HG02884 (cell line): Measurements from ENCODE around the gene ZNF423.

Experiments
- ATAC-seq: cut with Tn5 transposase; IDR thresholded peaks from one replicate; pipeline ENCODE4 v1.9.1; 2021; ENCODE audit warnings: mild to moderate bottlenecking, moderate library complexity; ENCODE audit not compliant: unreplicated experiment

ZNF423 gene

GRCh38 chr16:49592546-49593423, 263.1 kb downstream of the ZNF423 start:
- ATAC-seq: peak; percentile 47

DNA sequence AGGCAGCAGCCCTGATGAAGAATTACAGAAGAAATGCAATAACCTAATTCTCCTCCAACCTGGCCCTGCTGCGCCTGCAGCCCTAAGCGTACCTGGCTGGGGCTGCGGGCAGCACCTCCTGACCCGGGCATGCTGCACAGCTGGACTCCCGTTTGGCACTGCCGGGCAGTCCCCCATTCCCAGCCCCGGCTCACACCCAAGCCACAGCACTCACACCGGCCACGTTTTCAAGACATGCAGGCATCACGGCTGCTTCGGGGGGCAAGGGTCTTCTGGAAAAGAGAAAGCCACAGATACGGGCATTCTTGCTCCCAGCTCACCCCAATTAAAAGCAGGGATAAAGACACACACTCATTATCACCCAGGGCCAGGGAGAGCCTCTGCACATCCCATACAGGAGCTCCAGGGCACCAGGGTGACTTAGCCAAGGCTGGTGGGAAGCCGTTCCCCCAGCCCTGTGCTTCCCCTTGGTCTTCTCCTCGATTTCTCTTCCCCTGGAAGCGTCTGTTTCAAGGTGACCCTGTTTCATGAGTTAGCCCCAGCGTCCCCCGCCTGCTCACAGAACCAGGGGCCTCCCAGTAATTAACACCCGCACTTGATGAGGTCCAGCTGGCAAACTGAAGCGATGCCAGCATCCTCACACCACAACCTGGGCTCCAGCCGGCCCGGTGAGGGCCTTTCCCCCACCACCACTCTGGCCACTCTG, 265.6 kb downstream of the ZNF423 start:
- ATAC-seq: no peak

DNA sequence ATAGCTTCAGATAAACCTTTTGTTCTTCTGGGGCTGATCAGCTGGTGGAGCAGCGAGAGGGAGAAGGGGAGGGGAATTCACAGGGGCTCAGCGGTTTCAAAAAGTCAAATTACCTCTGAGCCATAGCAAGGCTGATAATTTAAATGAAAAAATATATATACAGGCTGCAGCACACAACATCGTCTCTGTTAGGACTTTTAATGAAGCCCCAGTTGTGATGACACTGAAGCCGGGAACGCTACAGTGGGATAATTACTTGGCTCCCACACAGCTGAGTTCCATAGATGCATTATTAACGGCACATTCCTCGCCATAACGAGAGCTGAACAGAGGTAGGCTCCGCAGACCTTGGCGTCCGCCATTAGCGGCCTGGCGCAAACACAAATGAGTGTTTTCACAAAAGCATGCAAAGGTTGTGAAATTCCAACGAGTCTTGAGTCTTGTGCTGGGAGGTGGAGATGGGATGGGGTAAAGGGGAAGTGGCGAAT, 266.3 kb downstream of the ZNF423 start:
- ATAC-seq: no peak

DNA sequence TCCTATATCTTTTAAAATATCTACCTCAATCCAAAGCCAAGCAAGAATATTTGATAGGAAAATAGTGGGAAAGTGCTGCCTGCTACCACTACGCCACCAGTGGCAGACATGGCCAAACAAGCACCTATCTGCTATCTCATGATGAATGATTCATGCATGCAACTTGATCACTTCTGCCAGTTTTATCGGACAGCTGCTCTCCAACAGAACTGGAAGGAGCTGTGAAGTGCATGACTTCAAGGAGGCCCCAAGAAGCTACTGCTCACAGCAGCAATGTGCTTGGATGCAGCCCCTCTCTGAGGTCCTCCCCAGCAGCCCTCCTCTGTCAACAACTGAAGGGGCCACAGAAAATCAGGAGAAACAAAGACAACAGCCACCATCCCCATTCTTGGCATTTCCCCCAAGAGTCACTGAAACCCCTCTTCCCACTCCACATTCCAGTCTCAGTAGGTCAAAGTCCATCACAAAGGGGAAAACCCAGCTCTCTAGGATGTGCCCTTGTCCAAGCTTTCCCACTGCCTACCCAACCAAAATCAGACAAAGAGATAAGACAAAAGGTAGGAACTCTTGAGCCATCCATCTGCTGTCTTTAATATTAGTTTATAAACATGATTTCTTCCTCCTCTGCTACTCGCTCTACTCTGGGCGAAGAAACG, 267.1 kb downstream of the ZNF423 start:
- no peak for ATAC-seq

GRCh38 chr16:49588026-49588425, 267.9 kb downstream of the ZNF423 start:
- ATAC-seq: no peak

DNA sequence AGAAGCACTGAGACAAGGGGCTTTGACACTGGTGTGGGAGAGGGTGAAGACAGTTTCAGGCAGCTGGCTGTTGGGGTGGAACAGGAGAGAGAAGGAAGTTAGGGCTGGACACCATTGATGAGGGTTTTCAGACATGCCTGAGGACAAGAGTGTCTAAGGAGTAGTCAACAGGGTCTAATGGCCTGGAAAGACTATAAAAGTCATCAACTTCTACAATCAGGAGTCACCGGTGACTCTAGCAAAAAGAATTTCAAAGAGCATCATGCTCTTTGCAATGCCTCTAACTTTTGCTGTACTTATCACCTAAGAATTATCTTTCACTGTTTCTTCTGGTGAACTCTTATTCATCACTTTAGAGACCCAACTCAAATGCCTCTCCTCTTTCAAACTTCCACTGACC, 268.4 kb downstream of the ZNF423 start:
- no peak for ATAC-seq

GRCh38 chr16:49586466-49587450, 269.2 kb downstream of the ZNF423 start:
- ATAC-seq: no peak

- no peak for ATAC-seq
These were observed 270.6 kb downstream of the ZNF423 start for GRCh38 chr16:49585143-49585832.

- no peak for ATAC-seq
These were observed 272.0 kb downstream of the ZNF423 start for GRCh38 chr16:49583911-49584310.

DNA sequence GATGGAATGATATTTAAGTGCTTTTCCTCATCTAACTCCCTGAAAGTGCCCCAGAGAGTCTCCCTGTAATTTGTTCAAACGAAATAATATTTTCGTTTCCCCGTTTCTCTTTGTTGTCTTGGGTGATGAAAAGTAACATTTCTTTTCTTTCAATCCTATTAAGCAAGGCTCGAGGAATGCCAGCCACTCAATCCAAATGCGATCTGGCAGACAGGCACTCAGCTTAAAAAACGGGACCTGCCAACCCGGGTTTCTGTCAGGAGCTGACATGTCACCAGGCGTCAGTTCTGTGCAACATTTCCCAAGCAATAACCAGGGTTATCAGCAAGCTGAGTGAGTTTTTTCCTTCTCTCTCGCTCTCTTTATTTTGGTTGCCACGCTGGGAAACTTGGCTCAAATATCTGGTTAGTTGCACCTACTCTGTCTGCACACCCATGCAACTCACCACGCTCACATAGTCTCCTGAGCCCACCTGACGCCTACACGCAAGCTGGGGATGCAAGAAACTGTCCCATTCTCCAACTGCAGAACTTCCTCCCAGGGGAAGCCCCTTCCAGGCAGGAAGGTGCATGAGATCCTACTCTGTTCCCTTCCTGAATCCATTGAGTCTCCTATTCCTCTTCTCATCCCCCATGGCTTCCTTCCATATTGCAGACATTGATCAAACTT, 274.1 kb downstream of the ZNF423 start:
- no peak for ATAC-seq

- ATAC-seq: no peak
These were observed 275.1 kb downstream of the ZNF423 start for GRCh38 chr16:49580751-49581303.

- no peak for ATAC-seq
These were observed 277.4 kb downstream of the ZNF423 start for GRCh38 chr16:49578435-49579024.

DNA sequence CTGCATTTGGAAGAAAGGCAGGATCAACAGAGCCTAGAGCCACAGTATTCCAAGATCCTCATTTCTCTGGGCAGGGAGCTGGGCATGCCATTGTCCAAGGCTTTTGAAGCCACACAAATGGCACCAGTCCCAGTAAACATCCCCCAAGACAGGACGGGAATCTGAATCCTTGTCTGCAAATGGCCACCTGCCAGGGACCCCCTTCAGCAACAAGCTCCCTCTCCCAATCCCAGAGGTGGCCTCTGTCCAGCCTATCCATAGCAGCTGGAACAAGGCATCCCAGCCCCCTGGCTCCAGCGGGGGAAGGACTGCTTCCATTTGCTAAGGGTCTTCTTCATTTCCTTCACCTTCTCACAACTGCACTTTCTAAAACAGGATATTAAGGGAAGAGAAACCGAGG, 277.9 kb downstream of the ZNF423 start:
- ATAC-seq: no peak

- no peak for ATAC-seq
These were observed 279.0 kb downstream of the ZNF423 start for GRCh38 chr16:49576941-49577340.

- ATAC-seq: no peak
These were observed 279.8 kb downstream of the ZNF423 start for GRCh38 chr16:49576173-49576494.

GRCh38 chr16:49575346-49576172, 280.4 kb downstream of the ZNF423 start:
- peak; percentile 97 for ATAC-seq

DNA sequence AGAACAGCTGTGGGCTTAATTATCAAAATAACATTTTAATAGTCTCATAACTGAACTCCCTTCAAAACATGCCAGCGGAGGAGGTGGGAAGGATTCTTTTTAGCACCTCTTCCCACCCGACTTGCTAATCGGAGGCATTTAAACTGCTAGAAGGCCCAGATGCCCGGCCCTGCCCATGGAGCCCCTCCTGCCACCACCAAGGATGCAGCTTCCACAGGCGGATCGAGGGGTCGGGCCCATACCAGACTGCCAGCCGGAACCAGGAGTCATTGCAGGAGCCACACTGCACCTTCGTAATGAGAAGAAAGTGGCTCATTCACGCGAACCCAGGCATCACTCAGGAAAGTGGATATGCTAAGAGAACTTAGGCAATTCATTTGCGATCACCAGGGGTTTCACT, 281.1 kb downstream of the ZNF423 start:
- ATAC-seq: no peak

DNA sequence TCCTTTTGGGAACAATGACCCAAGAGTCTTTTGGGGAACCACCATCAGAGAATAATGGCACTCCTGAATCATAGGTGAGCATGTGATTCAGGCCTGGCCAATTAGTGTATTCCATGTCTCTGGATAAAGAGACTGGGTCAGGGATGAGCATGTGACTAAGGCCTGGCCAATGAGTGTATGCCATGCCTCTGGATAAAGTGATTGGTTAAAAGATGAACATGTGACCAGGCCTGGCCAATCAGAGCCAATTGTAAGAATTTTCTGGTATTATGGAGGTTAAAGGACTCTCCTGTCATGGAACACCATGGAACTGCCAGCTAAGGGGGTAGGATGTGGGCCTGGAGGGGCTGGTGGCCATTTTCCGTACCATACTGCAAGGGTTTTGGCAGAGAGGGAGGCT, 288.0 kb downstream of the ZNF423 start:
- ATAC-seq: no peak
